GM12892 (cell line): ENCODE results near the gene TTC36.

Experiments used
- POLR2A ChIP-seq: IDR thresholded peaks from 2 replicates; pipeline ENCODE4 v1.6.1; 2011; ENCODE audit warnings: low read depth, low read length, control low read depth
- POLR2AphosphoS5 ChIP-seq: IDR thresholded peaks from 2 replicates; pipeline ENCODE4 v1.6.1; 2011; ENCODE audit warnings: low read depth, low read length, control low read depth
- TAF1 ChIP-seq: IDR thresholded peaks from 2 replicates; pipeline ENCODE4 v1.6.1; 2011; ENCODE audit warnings: low read depth, mild to moderate bottlenecking, control low read depth, low read length, borderline replicate concordance

DNA sequence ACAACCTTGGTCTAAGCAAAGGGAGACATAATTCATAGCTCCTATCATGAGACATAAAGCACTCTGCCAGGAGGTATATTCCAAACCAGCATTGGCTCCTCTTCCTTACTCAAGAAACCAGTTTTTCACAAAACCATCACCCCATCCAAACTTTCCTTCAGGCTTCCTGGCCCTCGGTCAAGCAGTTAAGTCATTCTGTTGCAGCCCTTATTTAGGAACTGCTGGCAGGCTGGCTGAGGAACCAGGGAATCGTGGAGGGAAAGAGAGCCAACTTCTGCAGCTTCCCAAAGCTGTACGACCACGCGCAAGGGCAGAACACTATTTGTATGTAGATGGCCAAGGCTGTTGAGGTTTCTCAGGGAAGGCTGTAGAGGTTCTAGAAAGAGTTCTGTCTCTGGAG lies 37.8 kb downstream of the TTC36 start:
- no peak for TF ChIP-seq POLR2A
- no peak for TF ChIP-seq POLR2AphosphoS5
- no peak for TF ChIP-seq TAF1
